GM12878 (cell line): ENCODE measurements around the gene GPSM3. TPM values are rescaled to one million over a fixed set of nuclear protein-coding genes. Genes with fewer than 3 reads are reported as not detected.

Experiments
- ATAC-seq: fragments of 200-7000 bp; cut with Tn5 transposase; 3 replicates; pipeline ENCODE4 v1.9.1; 2020; ENCODE audit warnings: mild to moderate bottlenecking, moderate library complexity
- BruUV-seq: library from RNA; stranded (reverse); fragments of 400-500 nt; replicated peaks from 2 replicates; lab custom pipeline; 2021; lab: Mats Ljungman, UMichigan
- CTCF ChIA-PET: fragments of 300-600 bp; sonication (Branson Sonifier 250); formaldehyde crosslinking; extraction: SDS; loops from one replicate; lab custom pipeline; 2021; ENCODE audit warnings: inconsistent platforms; lab: Yijun Ruan, JAX
- POLR2A ChIA-PET: fragments of 350-600 bp; formaldehyde crosslinking; extraction: SDS; loops from one replicate; lab custom pipeline; 2021; ENCODE audit warnings: inconsistent platforms; lab: Charles Lee
- RAD21 ChIA-PET: fragments of 300-600 bp; sonication (Branson Sonifier 250); formaldehyde crosslinking; loops from one replicate; lab custom pipeline; 2023; ENCODE audit warnings: antibody characterized with exemption; ENCODE audit not compliant: unreplicated experiment; lab: Charles Lee
- SMC1A ChIA-PET: fragments of 300-600 bp; sonication (Branson Sonifier 250); formaldehyde crosslinking; loops from one replicate; lab custom pipeline; 2023; ENCODE audit not compliant: unreplicated experiment, uncharacterized antibody; lab: Charles Lee
- DNase-seq: peaks from one replicate; pipeline ENCODE4 v3.0.0-alpha.2; 2011; ENCODE audit warnings: low read depth, low spot score
- FAIRE-seq: peaks from 3 replicates; lab custom pipeline; 2011; peaks lifted over from hg19 to GRCh38; lab: Jason Lieb, UNC
- H2AFZ ChIP-seq: 2 replicates; pipeline ENCODE4 v1.6.0; 2011; ENCODE audit warnings: low read depth, low read length, control low read depth; ENCODE audit not compliant: control insufficient read depth
- H3K27ac ChIP-seq: 2 replicates; pipeline ENCODE4 v1.5.1; 2011; ENCODE audit warnings: control low read depth; ENCODE audit not compliant: control insufficient read depth, insufficient read depth
- H3K27me3 ChIP-seq, 2 experiments: replicated peaks in 1 of 2; 2 replicates each; pipeline versions ENCODE4 v1.6.0 to v1.6.1; 2011; ENCODE audit warnings: low read length in 1 of 2; ENCODE audit not compliant: control insufficient read depth in 2 of 2, insufficient read depth in 2 of 2
- H3K36me3 ChIP-seq, 2 experiments: 2 replicates each; pipeline ENCODE4 v1.5.1; 2011; ENCODE audit warnings: low read length in 1 of 2; ENCODE audit not compliant: control insufficient read depth in 2 of 2, insufficient read depth in 2 of 2
- H3K4me1 ChIP-seq: 2 replicates; pipeline ENCODE4 v1.6.1; 2011; ENCODE audit warnings: mild to moderate bottlenecking, low read length, moderate library complexity, mixed read lengths; ENCODE audit not compliant: control insufficient read depth, insufficient read depth
- H3K4me2 ChIP-seq: 2 replicates; pipeline ENCODE4 v1.6.0; 2011; ENCODE audit warnings: control low read depth; ENCODE audit not compliant: control insufficient read depth, insufficient read depth
- H3K4me3 ChIP-seq: fragments of 200-600 bp; sonication (generic); 2 replicates; pipeline ENCODE4 v1.5.1; 2016
- H3K79me2 ChIP-seq: 2 replicates; pipeline ENCODE4 v1.6.0; 2011; ENCODE audit warnings: low read length; ENCODE audit not compliant: control insufficient read depth, insufficient read depth
- H3K9ac ChIP-seq: 2 replicates; pipeline ENCODE4 v1.8.0; 2011; ENCODE audit warnings: low read length, control low read depth, mixed read lengths; ENCODE audit not compliant: control insufficient read depth, insufficient read depth
- H3K9me3 ChIP-seq: replicated peaks from 3 replicates; pipeline ENCODE4 v1.5.1; 2011; ENCODE audit warnings: mild to moderate bottlenecking, low read length; ENCODE audit not compliant: control insufficient read depth, insufficient read depth
- H4K20me1 ChIP-seq: 2 replicates; pipeline ENCODE4 v1.6.0; 2011; ENCODE audit not compliant: control insufficient read depth, insufficient read depth
- EZH2 ChIP-seq: IDR thresholded peaks from 2 replicates; pipeline ENCODE4 v1.6.1; 2012; ENCODE audit warnings: low read depth, mild to moderate bottlenecking, control low read depth, inconsistent platforms, low read length, borderline replicate concordance; ENCODE audit not compliant: control insufficient read depth
- ZNF217 ChIP-seq: fragments of 450-650 bp; IDR thresholded peaks from 2 replicates; pipeline ENCODE4 v1.6.1; 2017; ENCODE audit warnings: antibody characterized with exemption, mild to moderate bottlenecking
- WGBS: methylation state at CpG from one replicate; pipeline ENCODE4 v1.1.6; 2016; ENCODE audit warnings: low lambda C conversion rate; ENCODE audit not compliant: insufficient replicate concordance, insufficient coverage; ENCODE audit errors: missing lambda C conversion rate; 5-methylcytosine and 5-hydroxymethylcytosine counted together
- in situ Hi-C: fragments of 300-500 bp; cut with MboI; formaldehyde crosslinking; loops from 9 replicates; pipeline ENCODE4 v1.14.3; 2018; ENCODE audit warnings: mixed read lengths
- intact Hi-C: fragments of 100-400 bp; cut with micrococcal nuclease; formaldehyde crosslinking; loops from one replicate; pipeline ENCODE4 v1.14.2; 2022; ENCODE audit not compliant: unreplicated experiment
- polyA plus RNA-seq, 11 experiments: library from polyadenylated mRNA; depleted of rRNA in 4 of 11; unstranded in 6 of 11; stranded (reverse) in 5 of 11; fragments of >200 nt; fragmentation: Nextera tagmentation in 4 of 11; fragmentation: Illumina TruSeq in 1 of 11; extraction: Ambion mirVana in 4 of 11; extraction: Trizol in 1 of 11; gene quantifications; 1 replicate in 1 of 11; 2 replicates in 10 of 11; pipeline versions ENCODE4 v1.2.1 to v1.2.3, GENCODE V29; 2011 to 2016; ENCODE audit warnings: inconsistent platforms in 2 of 11, missing spikeins in 2 of 11, low read depth in 1 of 11
- total RNA-seq, 4 experiments: library from RNA; depleted of rRNA in 3 of 4; stranded (reverse); fragments of >200 nt in 3 of 4; fragmentation: Illumina TruSeq in 1 of 4; extraction: Trizol in 1 of 4; gene quantifications; 2 replicates each; pipeline versions ENCODE4 v1.2.1 to v1.2.3, GENCODE V29; 2013 to 2021
- TF ChIP-seq, protein P1 (sequence below): IDR thresholded peaks from 2 replicates; pipeline ENCODE4 v1.6.1; 2012; ENCODE audit warnings: improper control_type of control experiment, low read depth, low read length; ENCODE audit not compliant: insufficient replicate concordance
- TF ChIP-seq, protein P2 (sequence below): fragments of 450-650 bp; IDR thresholded peaks from 2 replicates; pipeline ENCODE4 v1.6.1; 2016; ENCODE audit warnings: mild to moderate bottlenecking

The GPSM3 gene
- total and polyA plus RNA-seq, 10 of the 15 experiments (the other 5 are each of a cell fraction or from before 2014, with no cell fraction given), result 22.0 to 137 (median 113) TPM

DNA sequence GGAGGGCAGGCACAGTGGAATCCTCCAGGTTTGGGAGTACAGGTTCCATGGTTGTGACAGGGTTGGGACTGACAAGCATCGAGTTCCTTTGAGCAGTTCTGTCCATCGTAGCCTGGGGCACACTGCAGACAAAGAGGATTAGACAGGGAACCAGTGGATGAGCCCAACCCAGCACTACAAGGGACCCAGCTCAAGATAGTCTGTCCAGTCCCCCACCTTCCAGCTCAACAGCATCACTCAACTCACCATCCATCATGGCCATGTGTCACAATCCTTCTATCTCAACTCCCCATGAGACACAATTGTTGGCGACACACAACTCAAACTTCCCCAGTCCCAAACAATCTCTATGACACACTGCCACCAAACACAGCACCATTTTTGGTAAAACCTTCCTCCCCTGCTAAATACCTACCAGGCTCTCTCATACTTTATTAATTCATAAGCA lies 11.8 kb upstream of the GPSM3 start:
- no peak for ATAC-seq
- H3K9me3 ChIP-seq, result no peaks in the 10 kb centered on the region
- no peak overlapping the region for H3K4me3 ChIP-seq
- WGBS, result 69% methylated on average over 3 of the region's 3 CpGs
- H3K79me2 ChIP-seq, result no peaks in the 10 kb centered on the region
- H3K27me3 ChIP-seq, result no peaks in the 10 kb centered on the region
- CTCF ChIA-PET, result interaction anchor here (1.4 kb wide), 1 partner anchor 45 kb away, joined by 3 read pairs; no protein-coding TSS in a partner anchor
- no peaks in the 10 kb centered on the region for H3K36me3 ChIP-seq
- RAD21 ChIA-PET, result no interaction called here
- no peaks in the 10 kb centered on the region for H3K4me1 ChIP-seq
- in situ Hi-C loops, result no loop called here
- SMC1A ChIA-PET, result interaction anchor here (1.1 to 1.2 kb wide), 2 partner anchors 11 to 27 kb away, joined by 3 read pairs; no protein-coding TSS in a partner anchor
- TF ChIP-seq ZNF217 (no peak), EZH2 (no peak)
- TF ChIP-seq, protein P1, sequence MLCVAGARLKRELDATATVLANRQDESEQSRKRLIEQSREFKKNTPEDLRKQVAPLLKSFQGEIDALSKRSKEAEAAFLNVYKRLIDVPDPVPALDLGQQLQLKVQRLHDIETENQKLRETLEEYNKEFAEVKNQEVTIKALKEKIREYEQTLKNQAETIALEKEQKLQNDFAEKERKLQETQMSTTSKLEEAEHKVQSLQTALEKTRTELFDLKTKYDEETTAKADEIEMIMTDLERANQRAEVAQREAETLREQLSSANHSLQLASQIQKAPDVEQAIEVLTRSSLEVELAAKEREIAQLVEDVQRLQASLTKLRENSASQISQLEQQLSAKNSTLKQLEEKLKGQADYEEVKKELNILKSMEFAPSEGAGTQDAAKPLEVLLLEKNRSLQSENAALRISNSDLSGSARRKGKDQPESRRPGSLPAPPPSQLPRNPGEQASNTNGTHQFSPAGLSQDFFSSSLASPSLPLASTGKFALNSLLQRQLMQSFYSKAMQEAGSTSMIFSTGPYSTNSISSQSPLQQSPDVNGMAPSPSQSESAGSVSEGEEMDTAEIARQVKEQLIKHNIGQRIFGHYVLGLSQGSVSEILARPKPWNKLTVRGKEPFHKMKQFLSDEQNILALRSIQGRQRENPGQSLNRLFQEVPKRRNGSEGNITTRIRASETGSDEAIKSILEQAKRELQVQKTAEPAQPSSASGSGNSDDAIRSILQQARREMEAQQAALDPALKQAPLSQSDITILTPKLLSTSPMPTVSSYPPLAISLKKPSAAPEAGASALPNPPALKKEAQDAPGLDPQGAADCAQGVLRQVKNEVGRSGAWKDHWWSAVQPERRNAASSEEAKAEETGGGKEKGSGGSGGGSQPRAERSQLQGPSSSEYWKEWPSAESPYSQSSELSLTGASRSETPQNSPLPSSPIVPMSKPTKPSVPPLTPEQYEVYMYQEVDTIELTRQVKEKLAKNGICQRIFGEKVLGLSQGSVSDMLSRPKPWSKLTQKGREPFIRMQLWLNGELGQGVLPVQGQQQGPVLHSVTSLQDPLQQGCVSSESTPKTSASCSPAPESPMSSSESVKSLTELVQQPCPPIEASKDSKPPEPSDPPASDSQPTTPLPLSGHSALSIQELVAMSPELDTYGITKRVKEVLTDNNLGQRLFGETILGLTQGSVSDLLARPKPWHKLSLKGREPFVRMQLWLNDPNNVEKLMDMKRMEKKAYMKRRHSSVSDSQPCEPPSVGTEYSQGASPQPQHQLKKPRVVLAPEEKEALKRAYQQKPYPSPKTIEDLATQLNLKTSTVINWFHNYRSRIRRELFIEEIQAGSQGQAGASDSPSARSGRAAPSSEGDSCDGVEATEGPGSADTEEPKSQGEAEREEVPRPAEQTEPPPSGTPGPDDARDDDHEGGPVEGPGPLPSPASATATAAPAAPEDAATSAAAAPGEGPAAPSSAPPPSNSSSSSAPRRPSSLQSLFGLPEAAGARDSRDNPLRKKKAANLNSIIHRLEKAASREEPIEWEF, result no peak
- TF ChIP-seq, protein P2, sequence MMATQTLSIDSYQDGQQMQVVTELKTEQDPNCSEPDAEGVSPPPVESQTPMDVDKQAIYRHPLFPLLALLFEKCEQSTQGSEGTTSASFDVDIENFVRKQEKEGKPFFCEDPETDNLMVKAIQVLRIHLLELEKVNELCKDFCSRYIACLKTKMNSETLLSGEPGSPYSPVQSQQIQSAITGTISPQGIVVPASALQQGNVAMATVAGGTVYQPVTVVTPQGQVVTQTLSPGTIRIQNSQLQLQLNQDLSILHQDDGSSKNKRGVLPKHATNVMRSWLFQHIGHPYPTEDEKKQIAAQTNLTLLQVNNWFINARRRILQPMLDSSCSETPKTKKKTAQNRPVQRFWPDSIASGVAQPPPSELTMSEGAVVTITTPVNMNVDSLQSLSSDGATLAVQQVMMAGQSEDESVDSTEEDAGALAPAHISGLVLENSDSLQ, result no peak
- TF ChIP-seq, all 136 proteins: peak for 0
- POLR2A ChIA-PET, result no interaction called here
- FAIRE-seq (no peak), DNase-seq (no peak)
- Histone ChIP-seq H3K27ac (no peak overlapping the region), H4K20me1 (no peaks in the 10 kb centered on the region), H3K9ac (no peak overlapping the region), H3K4me2 (no peak overlapping the region), H2AFZ (no peak overlapping the region)
- no TSS peak for BruUV-seq
- intact Hi-C loops, result no loop called here
